HFFc6 (cell line): Measurements from ENCODE around the gene RAD54L2. TPM values are rescaled to one million over a fixed set of nuclear protein-coding genes. Genes with fewer than 3 reads are reported as not detected.

Experiments
- total RNA-seq, 6 experiments: library from RNA; stranded (reverse); fragmentation: NEBNext Ultra II Directional; extraction: Animal tissue kit (Norgen Biotek cat#: 25700); gene quantifications; 2 replicates in 1 of 6; 3 replicates in 5 of 6; pipeline ENCODE4 v1.2.3, GENCODE V29; 2021

The RAD54L2 gene
- total RNA-seq, 6 experiments from 2014 or later, result 18.6 to 21.3 (median 19.5) TPM

Other genes starting within 250 kb of the RAD54L2 start
- 100 to 1,000 TPM; 157 to 196 (median 179) TPM for gene MANF, start 153.4 kb upstream of the RAD54L2 start, total RNA-seq
- 10 to 100 TPM; 25.8 to 30.6 (median 29.2) TPM for gene RBM15B, start 147.4 kb upstream of the RAD54L2 start, total RNA-seq
- 10 to 100 TPM; 15.3 to 20.4 (median 18.9) TPM for gene DCAF1, start 38.7 kb upstream of the RAD54L2 start, total RNA-seq
- gene TEX264, start 132.5 kb downstream of the RAD54L2 start, total RNA-seq, result 10 to 100 TPM; 39.2 to 56.3 (median 42.2) TPM
- gene GRM2, start 168.3 kb downstream of the RAD54L2 start, total RNA-seq, result under 1 TPM in 1 of 6 experiments, not detected in 5; 0.02 TPM
- gene IQCF6, start 240.5 kb downstream of the RAD54L2 start, total RNA-seq, result not detected